ENCODE results near the gene VPS4A. TPM values are rescaled to one million over a fixed set of nuclear protein-coding genes. Genes with fewer than 3 reads are reported as not detected.

VPS4A gene
- total RNA-seq, 2 donors from 2014 or later = 28.6 to 37.8 TPM

- H3K27ac ChIP-seq (ENCODE audit: low read depth, low read length) = no peak overlapping the region
- H3K36me3 ChIP-seq (ENCODE audit: control insufficient read depth, insufficient read depth, low read length) = peaks cover 73% of the 10 kb centered on the region
- no peaks in the 10 kb centered on the region for H3K27me3 Mint-ChIP-seq (ENCODE audit: insufficient read depth)
- H3K9ac ChIP-seq (ENCODE audit: extremely low read depth, low read length, poor library complexity, severe bottlenecking) = no peak overlapping the region
- no peaks in the 10 kb centered on the region for H3K9me3 Mint-ChIP-seq
- no peak overlapping the region for H3K4me3 ChIP-seq (ENCODE audit: low read length)
- no peak for TF ChIP-seq CTCF (conservative IDR thresholded peaks at IDR 0.05)
- H3K4me1 ChIP-seq (ENCODE audit: control insufficient read depth, insufficient read depth, low read length) = no peaks in the 10 kb centered on the region
- H3K36me3 Mint-ChIP-seq (ENCODE audit: low read depth) = peaks cover 66% of the 10 kb centered on the region
- DNase-seq = no peak
- no peak overlapping the region for H3K4me3 Mint-ChIP-seq
- no peaks in the 10 kb centered on the region for H3K27me3 ChIP-seq (ENCODE audit: control insufficient read depth, insufficient read depth, low read length, poor library complexity, severe bottlenecking)
- 94 to 96% methylated on average over 20 to 30 of the region's 30 CpGs for WGBS, 2 experiments (ENCODE audit: insufficient coverage in 1 of 2, insufficient read length in 1 of 2)
- no peak overlapping the region for H3K27ac Mint-ChIP-seq
- no peaks in the 10 kb centered on the region for H3K4me1 Mint-ChIP-seq
- no peaks in the 10 kb centered on the region for H3K9me3 ChIP-seq (ENCODE audit: control insufficient read depth, low read length)
Observed at GRCh38 chr16:69318177-69318910, 7.2 kb downstream of the VPS4A start.

GRCh38 chr16:69318911-69319289 is 7.8 kb downstream of the VPS4A start:
- no peak for DNase-seq
- Histone ChIP-seq H3K36me3 (ENCODE audit: control insufficient read depth, insufficient read depth, low read length) (peaks cover 75% of the 10 kb centered on the region), H3K9me3 (ENCODE audit: control insufficient read depth, low read length) (no peaks in the 10 kb centered on the region), H3K4me3 (ENCODE audit: low read length) (no peak overlapping the region), H3K9ac (ENCODE audit: extremely low read depth, low read length, poor library complexity, severe bottlenecking) (no peak overlapping the region), H3K27me3 (ENCODE audit: control insufficient read depth, insufficient read depth, low read length, poor library complexity, severe bottlenecking) (no peaks in the 10 kb centered on the region), H3K4me1 (ENCODE audit: control insufficient read depth, insufficient read depth, low read length) (no peaks in the 10 kb centered on the region), H3K27ac (ENCODE audit: low read depth, low read length) (no peak overlapping the region)
- no peaks in the 10 kb centered on the region for H3K9me3 Mint-ChIP-seq
- 94 to 98% methylated on average over 9 to 10 of the region's 10 CpGs for WGBS, 2 experiments (ENCODE audit: insufficient coverage in 1 of 2, insufficient read length in 1 of 2)
- H3K4me1 Mint-ChIP-seq = no peaks in the 10 kb centered on the region
- no peaks in the 10 kb centered on the region for H3K27me3 Mint-ChIP-seq (ENCODE audit: insufficient read depth)
- no peak overlapping the region for H3K4me3 Mint-ChIP-seq
- H3K27ac Mint-ChIP-seq = no peak overlapping the region
- no peak for TF ChIP-seq CTCF (conservative IDR thresholded peaks at IDR 0.05)
- H3K36me3 Mint-ChIP-seq (ENCODE audit: low read depth) = peaks cover 68% of the 10 kb centered on the region

DNA sequence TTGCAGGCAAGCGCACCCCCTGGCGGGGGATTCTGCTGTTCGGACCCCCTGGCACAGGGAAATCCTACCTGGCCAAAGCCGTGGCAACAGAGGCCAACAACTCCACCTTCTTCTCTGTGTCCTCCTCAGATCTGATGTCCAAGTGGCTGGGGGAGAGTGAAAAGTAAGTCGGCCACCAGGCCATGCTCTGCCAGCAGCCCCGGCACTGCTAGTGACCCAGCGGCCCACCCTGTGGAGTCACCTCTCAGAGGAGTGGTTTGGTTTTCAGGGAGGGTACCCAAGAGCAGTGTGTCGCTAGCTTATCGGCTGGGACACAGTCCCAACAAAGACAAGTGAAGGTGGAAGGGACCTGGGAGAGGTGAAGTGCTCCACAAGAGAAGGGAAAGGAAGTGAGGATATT is 8.2 kb downstream of the VPS4A start:
- TF ChIP-seq CTCF (conservative IDR thresholded peaks at IDR 0.05) = peak; percentile 24
- Histone ChIP-seq H3K27me3 (ENCODE audit: control insufficient read depth, insufficient read depth, low read length, poor library complexity, severe bottlenecking) (no peaks in the 10 kb centered on the region), H3K36me3 (ENCODE audit: control insufficient read depth, insufficient read depth, low read length) (peaks cover 80% of the 10 kb centered on the region), H3K4me1 (ENCODE audit: control insufficient read depth, insufficient read depth, low read length) (no peaks in the 10 kb centered on the region), H3K27ac (ENCODE audit: low read depth, low read length) (no peak overlapping the region), H3K9ac (ENCODE audit: extremely low read depth, low read length, poor library complexity, severe bottlenecking) (no peak overlapping the region), H3K9me3 (ENCODE audit: control insufficient read depth, low read length) (no peaks in the 10 kb centered on the region), H3K4me3 (ENCODE audit: low read length) (no peak overlapping the region)
- no peak for DNase-seq
- Mint-ChIP-seq H3K36me3 (ENCODE audit: low read depth) (peaks cover 72% of the 10 kb centered on the region), H3K27me3 (ENCODE audit: insufficient read depth) (no peaks in the 10 kb centered on the region), H3K4me3 (no peak overlapping the region), H3K9me3 (no peaks in the 10 kb centered on the region), H3K4me1 (no peaks in the 10 kb centered on the region), H3K27ac (peak overlapping the region; percentile 27)
- WGBS, 2 experiments (ENCODE audit: insufficient coverage in 1 of 2, insufficient read length in 1 of 2) = 92 to 98% methylated on average over 6 to 9 of the region's 9 CpGs

All from endodermal cell (in vitro differentiated cells).